ENCODE data around the gene TRIP4. TPM values are rescaled to one million over a fixed set of nuclear protein-coding genes. Genes with fewer than 3 reads are reported as not detected.

Gene TRIP4
- total and polyA plus RNA-seq, 2 donors (not counting 1 experiment from before 2014, with no cell fraction given): 13.9 to 30.2 TPM

DNA sequence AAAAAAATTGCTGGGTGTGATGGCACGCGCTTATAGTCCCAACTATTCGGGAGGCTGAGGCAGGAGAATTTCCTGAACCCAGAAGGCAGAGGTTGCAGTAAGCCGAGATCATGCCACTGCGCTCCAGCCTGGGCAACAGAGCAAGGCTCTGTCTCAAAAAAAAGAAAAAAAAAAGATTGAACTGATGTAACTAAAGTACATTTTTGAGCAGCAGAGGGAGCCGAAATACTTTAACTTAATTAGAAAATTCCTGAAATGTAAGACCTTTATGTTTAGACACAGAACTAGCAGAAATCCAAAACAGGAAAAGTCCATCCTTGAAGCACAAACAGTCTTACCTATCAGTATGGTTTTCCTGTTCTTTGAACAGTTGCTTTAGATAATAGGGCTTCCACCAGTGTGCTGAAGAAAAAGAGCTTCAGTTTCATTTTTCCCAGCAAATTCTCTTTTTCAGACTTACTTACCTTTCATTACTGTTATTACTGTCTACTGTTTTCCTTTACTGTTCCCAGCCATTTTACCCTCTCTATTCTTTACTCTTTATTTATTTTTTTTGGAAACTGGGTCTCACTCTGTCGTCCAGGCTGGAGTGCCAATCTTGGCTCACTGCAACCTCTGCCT is 39.3 kb downstream of the TRIP4 start:
- TF ChIP-seq, protein P1, sequence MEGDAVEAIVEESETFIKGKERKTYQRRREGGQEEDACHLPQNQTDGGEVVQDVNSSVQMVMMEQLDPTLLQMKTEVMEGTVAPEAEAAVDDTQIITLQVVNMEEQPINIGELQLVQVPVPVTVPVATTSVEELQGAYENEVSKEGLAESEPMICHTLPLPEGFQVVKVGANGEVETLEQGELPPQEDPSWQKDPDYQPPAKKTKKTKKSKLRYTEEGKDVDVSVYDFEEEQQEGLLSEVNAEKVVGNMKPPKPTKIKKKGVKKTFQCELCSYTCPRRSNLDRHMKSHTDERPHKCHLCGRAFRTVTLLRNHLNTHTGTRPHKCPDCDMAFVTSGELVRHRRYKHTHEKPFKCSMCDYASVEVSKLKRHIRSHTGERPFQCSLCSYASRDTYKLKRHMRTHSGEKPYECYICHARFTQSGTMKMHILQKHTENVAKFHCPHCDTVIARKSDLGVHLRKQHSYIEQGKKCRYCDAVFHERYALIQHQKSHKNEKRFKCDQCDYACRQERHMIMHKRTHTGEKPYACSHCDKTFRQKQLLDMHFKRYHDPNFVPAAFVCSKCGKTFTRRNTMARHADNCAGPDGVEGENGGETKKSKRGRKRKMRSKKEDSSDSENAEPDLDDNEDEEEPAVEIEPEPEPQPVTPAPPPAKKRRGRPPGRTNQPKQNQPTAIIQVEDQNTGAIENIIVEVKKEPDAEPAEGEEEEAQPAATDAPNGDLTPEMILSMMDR (conservative IDR thresholded peaks at IDR 0.05 in 1 of 2, IDR thresholded peaks at IDR 0.05 in 1 of 2; ENCODE audit: low read depth in 1 of 2, low read length in 2 of 2): peak; percentile 7 to 20
- TF ChIP-seq EZH2 (IDR thresholded peaks at IDR 0.05; ENCODE audit: low read length, missing control alignments): no peak
- Histone ChIP-seq H3K27ac (ENCODE audit: insufficient read depth, low read length) (no peak overlapping the region), H3K36me3 (ENCODE audit: control insufficient read depth, insufficient read depth, low read length) (no peaks in the 10 kb centered on the region), H3K27me3 (ENCODE audit: control insufficient read depth, insufficient read depth, low read length) (no peaks in the 10 kb centered on the region), H3K4me1 (ENCODE audit: control insufficient read depth, extremely low read depth, insufficient read depth, low read length) (peaks cover 4% of the 10 kb centered on the region), H3K4me2 (ENCODE audit: extremely low read depth, insufficient read depth, low read length) (no peak overlapping the region), H2AFZ (ENCODE audit: low read length) (no peak overlapping the region), H3K9me3 (ENCODE audit: control insufficient read depth, insufficient read depth, low read depth, low read length) (no peaks in the 10 kb centered on the region), H4K20me1 (ENCODE audit: control insufficient read depth, extremely low read depth, insufficient read depth, low read length) (no peaks in the 10 kb centered on the region), H3K9ac (ENCODE audit: insufficient read depth, low read length) (no peak overlapping the region), H3K4me3 (replicated peaks in 1 of 4; ENCODE audit: control extremely low read depth in 1 of 4, insufficient read depth in 1 of 4, low read depth in 3 of 4, low read length in 4 of 4) (no peak overlapping the region), H3K79me2 (ENCODE audit: control insufficient read depth, insufficient read depth, low read length) (no peaks in the 10 kb centered on the region)
- DNase-seq (ENCODE audit: low read depth in 2 of 2): peak; percentile 37 to 65

DNA sequence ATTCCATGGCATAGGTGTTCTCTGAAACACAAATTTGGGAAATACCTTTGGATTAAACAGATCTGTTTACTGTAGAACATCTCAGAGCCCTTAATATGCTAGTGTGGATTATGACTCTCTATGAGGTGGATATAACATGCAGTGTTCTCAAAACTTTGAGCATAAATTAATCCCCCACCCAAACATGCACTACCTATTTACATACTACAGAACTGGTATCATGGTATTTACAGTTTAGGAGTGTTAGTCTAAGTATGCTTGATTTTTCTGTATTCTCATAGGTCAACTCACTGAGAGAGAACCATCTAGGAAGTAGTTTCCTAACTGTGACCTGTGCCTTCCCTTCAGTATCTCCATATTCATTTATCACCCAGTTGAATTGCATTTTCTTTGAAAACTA is 41.8 kb downstream of the TRIP4 start:
- no peaks in the 10 kb centered on the region for H3K36me3 ChIP-seq (ENCODE audit: control insufficient read depth, insufficient read depth, low read length)
- H3K4me1 ChIP-seq (ENCODE audit: control insufficient read depth, extremely low read depth, insufficient read depth, low read length): peaks cover 4% of the 10 kb centered on the region
- H3K9me3 ChIP-seq (ENCODE audit: control insufficient read depth, insufficient read depth, low read depth, low read length): no peaks in the 10 kb centered on the region
- no peak for DNase-seq (ENCODE audit: low read depth in 2 of 2)
- H3K9ac ChIP-seq (ENCODE audit: insufficient read depth, low read length): no peak overlapping the region
- no peak overlapping the region for H3K27ac ChIP-seq (ENCODE audit: insufficient read depth, low read length)
- no peak for TF ChIP-seq EZH2 (IDR thresholded peaks at IDR 0.05; ENCODE audit: low read length, missing control alignments)
- TF ChIP-seq, protein P1 (conservative IDR thresholded peaks at IDR 0.05 in 1 of 2, IDR thresholded peaks at IDR 0.05 in 1 of 2; ENCODE audit: low read depth in 1 of 2, low read length in 2 of 2): no peak
- no peak overlapping the region for H2AFZ ChIP-seq (ENCODE audit: low read length)
- H3K79me2 ChIP-seq (ENCODE audit: control insufficient read depth, insufficient read depth, low read length): no peaks in the 10 kb centered on the region
- no peak overlapping the region for H3K4me3 ChIP-seq (replicated peaks in 1 of 4; ENCODE audit: control extremely low read depth in 1 of 4, insufficient read depth in 1 of 4, low read depth in 3 of 4, low read length in 4 of 4)
- no peaks in the 10 kb centered on the region for H3K27me3 ChIP-seq (ENCODE audit: control insufficient read depth, insufficient read depth, low read length)
- H3K4me2 ChIP-seq (ENCODE audit: extremely low read depth, insufficient read depth, low read length): no peak overlapping the region
- H4K20me1 ChIP-seq (ENCODE audit: control insufficient read depth, extremely low read depth, insufficient read depth, low read length): no peaks in the 10 kb centered on the region

DNA sequence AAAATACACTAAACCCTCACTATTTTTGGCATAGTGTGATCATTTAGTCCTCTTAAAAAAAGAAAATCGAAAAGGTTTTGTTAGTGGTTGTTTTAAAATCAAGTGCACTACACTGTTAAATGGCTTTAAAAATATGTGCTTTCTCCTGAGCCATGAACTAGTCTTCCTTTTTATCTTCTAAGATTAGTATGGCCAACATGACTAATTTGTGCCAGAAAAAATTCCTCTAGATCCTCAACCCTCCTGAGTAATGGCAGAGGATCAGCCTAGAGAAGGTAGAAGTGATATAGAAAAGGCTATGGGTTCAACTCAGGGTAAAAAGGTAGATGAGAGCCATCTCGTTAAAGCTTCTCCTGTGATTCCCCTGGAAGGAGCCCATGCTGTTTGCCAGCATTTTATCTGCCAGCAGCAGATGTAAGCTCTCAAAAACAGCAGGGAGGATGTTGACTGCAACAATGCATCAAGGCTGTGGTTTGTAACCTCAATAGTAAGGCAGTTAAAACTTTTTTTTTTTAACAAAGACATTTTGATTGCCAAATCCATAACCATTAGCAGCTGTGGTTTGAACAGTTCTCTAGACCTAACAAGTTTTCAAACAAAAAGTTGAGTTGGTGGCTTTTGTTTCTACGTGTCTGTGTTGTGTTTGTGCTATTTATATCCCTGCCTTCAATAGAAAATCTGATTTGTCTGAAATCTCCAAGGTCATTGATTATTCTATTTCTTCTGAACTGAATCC is 42.5 kb downstream of the TRIP4 start:
- H4K20me1 ChIP-seq (ENCODE audit: control insufficient read depth, extremely low read depth, insufficient read depth, low read length): no peaks in the 10 kb centered on the region
- no peaks in the 10 kb centered on the region for H3K9me3 ChIP-seq (ENCODE audit: control insufficient read depth, insufficient read depth, low read depth, low read length)
- no peaks in the 10 kb centered on the region for H3K79me2 ChIP-seq (ENCODE audit: control insufficient read depth, insufficient read depth, low read length)
- H3K4me2 ChIP-seq (ENCODE audit: extremely low read depth, insufficient read depth, low read length): no peak overlapping the region
- no peak overlapping the region for H3K9ac ChIP-seq (ENCODE audit: insufficient read depth, low read length)
- H3K4me1 ChIP-seq (ENCODE audit: control insufficient read depth, extremely low read depth, insufficient read depth, low read length): peaks cover 4% of the 10 kb centered on the region
- no peak overlapping the region for H3K4me3 ChIP-seq (replicated peaks in 1 of 4; ENCODE audit: control extremely low read depth in 1 of 4, insufficient read depth in 1 of 4, low read depth in 3 of 4, low read length in 4 of 4)
- no peak overlapping the region for H2AFZ ChIP-seq (ENCODE audit: low read length)
- H3K36me3 ChIP-seq (ENCODE audit: control insufficient read depth, insufficient read depth, low read length): no peaks in the 10 kb centered on the region
- peak overlapping the region; percentile 39 for H3K27ac ChIP-seq (ENCODE audit: insufficient read depth, low read length)
- no peaks in the 10 kb centered on the region for H3K27me3 ChIP-seq (ENCODE audit: control insufficient read depth, insufficient read depth, low read length)
- peak; percentile 94 to 97 for DNase-seq (ENCODE audit: low read depth in 2 of 2)
- TF ChIP-seq EZH2 (IDR thresholded peaks at IDR 0.05; ENCODE audit: low read length, missing control alignments): no peak
- TF ChIP-seq, protein P1 (conservative IDR thresholded peaks at IDR 0.05 in 1 of 2, IDR thresholded peaks at IDR 0.05 in 1 of 2; ENCODE audit: low read depth in 1 of 2, low read length in 2 of 2): no peak

Measured in fibroblast of lung (primary cell).